NCI-H748 (cell line): ENCODE measurements around the gene ZSCAN9.

ENCODE experiments used
- DNase-seq: peaks from one replicate; lab custom pipeline; 2025; ENCODE audit not compliant: unreplicated experiment; lab: John Stamatoyannopoulos, UW

Gene ZSCAN9

DNA sequence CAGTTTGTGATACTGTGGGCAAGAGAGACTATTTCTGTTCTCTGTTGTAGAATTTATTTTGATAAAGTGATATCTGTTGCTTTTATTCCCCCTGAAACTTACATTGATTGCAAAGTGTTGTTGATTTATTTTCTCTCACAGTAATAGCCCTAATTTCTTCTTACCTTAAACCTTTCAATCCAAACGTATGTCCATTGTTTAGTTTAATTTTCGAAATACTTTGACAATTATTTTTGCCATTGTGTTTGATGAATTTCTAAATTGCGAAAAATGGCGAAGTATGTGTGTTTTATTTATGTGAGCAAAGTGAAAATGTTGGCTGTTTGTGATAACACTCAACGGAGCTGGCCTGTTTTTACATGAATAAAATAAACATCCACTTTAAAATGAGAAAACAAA, 41.5 kb downstream of the ZSCAN9 start:
- DNase-seq = no peak

DNA sequence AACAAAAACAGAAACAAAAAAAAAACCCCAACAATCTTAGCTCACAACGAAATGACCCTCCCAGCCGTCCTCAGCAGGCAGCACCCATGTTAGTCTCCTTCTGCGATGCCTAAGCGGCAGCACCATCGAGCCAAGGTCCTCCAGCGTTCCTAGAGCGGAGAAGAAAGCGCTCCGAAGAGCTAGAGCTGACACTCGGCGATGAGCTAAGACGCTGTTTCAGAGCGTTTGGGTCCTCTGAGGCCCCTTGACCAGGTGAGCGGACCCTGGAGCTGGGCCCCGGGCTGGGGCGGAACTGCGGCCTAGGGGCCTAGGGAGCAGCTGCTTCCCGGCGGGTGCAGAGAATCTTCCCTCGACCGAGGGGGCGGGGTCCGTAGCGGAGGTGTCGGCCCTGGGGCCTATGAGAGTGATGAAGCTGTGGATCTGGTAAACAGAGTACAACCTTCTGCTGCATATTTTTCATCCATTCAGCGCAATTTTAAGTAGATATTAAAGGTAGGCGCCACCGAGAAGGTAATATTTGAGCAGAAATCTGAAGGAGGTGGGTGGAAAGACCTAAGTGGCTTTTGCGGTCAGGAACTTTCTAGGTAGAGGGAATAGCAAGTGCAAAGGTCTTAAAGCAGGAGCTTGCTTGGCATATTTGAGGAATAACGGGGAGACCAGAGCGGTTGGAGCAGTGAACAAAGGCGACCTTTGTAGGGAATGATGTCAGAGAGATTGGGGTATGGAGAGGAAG, 42.1 kb downstream of the ZSCAN9 start, which contains the start of gene ZSCAN26:
Gene ZSCAN26 (plus strand): TSS at position 182 of the 733 bp plus-strand sequence. CDS start 4,777 bp downstream, outside the sequence.
- peak; percentile 94 for DNase-seq

DNA sequence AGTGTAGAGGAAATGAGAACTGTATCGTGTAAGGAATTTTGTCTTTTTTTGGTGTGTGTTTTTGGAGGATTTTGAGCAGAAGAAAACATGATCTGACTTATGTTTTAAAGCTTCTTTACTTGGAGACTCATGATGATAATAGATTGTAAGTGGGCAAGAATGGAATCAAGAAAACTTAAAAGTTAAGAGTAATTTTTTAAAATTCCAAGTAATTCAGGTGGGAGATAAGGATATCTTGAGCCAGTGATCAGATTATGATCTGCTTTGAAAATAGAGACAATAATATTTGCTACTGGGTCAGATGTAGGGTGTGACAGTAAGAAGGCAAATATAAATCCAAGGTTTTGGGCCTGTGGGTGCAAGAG, 42.6 kb downstream of the ZSCAN9 start:
- no peak for DNase-seq

DNA sequence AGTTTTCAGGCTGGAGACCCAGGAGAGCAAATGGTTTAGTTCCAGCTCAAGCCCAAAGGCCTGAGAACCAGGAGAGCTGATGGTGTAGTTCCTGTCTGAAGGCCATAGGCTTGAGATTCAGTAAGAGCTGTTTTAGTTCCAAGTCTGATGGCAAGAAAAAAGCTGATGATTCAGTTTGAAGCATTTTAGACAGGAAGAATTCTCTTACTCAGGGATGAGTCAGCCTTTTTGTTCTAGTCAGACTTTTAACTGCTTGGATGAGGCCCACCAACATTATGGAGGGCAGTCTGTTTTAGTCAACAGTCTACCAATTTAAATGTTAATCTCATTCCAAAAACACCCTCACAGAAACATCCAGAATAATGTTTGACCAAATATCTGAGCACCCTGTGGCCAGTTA, 44.4 kb downstream of the ZSCAN9 start:
- DNase-seq = no peak

DNA sequence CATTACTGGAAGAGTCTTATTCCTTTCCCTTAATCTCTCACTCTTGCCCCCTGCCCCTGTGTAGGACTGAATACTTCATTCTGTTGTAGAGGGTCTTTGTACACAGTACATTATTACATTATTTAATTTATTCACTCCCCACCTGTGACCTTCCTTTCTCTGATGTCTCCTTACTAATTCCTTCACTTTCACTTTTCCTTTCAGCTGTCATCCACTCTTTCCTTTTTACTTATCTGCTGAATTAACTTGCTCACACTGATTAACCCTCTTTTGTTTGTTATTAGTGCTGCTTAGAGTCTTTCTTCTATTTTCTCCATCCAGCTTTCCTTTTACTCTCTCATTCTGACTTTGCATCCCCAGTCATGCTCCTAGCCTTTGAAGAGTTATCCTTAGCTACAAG, 49.8 kb downstream of the ZSCAN9 start:
- no peak for DNase-seq

DNA sequence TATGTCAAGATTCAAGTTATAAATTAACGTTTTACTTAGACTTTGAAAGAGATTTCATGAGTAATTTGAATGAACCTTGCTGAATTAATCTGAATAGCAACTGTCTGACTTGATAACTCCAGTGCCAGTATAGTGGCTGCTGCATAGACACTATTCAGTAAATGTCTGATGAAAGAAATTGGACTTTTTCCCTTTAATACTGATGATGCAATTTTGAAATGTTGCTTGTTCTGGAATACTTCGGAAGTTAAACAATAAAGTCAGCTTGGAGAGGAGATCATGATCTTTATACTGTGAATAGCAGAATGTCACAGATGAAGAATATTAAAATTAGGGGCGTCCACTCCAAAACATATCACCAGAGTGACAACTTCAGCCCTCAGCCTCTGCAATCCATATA, 52.7 kb downstream of the ZSCAN9 start:
- no peak for DNase-seq

DNA sequence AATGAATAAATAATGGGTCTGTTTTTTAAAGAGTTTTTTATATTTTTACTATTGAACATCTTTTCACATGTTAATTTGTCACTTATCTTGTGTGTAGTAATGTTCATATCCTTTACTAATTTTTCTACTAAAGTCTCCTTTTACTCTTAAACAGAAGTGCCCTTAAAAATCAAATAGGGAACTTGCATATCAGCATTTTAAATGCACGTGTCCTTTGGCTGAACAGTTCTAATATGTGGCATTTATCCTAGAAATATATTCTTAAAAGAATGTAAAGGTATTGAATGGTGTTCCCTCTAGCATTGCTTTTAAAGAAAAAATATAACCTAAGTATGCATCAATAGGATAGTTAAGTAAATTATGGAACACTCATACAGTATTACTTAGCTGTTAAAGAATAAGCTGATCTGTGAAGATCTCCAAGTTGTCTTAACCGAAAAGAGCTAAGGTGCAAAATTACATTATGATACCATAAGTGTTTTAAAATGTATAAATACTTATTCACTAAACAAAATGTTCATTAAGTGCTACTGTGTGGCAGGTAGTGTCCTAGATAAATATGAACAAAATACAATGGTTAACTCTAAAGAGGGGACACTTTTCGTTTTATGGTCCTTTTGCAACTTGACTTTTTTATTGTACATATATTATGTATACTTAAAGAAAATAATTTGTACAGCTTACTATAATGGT, 55.7 kb downstream of the ZSCAN9 start:
- no peak for DNase-seq

DNA sequence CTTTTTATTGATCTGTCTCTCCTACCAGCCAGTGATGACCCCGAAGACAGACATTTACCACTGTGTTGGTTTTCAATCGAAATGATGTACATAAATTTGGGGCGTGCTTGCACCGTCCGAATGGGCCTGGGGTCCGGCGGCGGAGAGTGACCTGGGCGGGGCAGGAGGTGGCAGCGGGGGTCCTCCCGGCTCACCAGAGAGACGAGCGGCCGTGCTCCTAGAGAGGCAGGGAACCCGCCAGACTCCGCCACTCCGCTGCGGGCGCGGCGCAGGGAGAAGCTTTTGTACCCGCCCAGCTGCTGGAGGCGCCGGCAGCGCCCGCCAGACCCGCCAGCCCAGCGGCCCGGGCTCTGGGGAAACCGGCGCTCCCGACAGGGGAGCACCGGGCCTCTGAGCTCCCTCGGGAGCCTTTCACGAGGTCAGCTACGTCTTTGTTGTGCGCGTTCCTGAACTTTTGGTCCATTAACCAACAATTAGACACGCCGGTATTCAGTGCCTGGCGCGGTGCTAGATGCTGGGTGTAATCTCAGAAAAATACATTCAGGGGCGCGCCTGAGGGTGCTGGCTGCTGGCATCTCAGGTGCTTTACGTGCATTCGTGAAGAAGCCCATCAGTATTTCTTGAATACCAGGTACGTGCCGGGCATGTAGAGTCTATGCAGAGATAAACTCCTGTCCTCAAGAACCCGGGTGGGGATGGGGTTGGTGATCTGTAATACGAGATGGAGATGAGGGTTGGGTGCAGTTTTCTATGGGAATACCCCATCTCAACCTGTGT, 56.4 kb downstream of the ZSCAN9 start, which contains the start of gene PGBD1:
Gene PGBD1 (plus strand): TSS at position 285 of the 777 bp plus-strand sequence. CDS start 2,242 bp downstream, outside the sequence.
- DNase-seq = peak; percentile 95

DNA sequence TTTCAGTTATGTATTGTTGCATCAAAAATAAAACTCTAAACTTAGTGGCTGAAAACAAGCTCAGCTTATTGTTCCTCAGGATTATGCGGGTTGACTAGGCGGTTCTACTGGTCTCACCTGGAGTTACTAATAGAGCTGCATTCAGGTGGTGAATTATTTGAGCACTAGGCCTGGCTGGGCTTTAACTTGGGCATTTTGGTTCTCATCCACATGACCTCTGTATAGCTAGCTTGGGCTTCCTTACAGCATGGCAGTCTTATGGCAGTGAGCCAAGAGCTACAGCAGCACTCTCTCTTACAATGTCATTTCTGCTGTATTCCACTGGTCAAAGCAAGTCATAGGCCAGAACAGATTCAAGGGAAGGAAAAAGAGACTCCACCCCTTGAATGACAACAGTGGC, 57.9 kb downstream of the ZSCAN9 start:
- no peak for DNase-seq
